ENCODE data around the gene SH3BP4.

DNA sequence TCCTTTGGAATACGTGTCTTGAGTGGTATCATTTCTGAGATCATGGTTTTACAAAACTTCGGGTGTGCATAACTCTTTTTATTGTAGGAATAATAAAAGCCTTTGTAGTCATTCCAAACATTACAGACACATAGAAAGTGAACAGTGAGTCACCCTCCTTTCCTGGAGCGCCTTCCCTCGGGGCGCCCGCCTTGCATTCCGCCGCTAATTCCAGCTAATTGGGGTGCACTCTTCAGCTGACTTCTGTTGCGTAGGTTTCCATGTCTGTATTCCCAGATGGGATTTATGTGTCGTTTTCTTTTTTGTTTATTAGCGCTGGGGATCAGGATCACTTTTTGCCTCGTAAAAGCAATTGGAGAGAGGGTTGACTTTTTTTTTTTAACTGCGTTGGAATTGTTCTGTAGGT, 18.7 kb downstream of the SH3BP4 start:
- TF ChIP-seq CTCF (optimal IDR thresholded peaks at IDR 0.05 in 1 of 3, IDR thresholded peaks at IDR 0.05 in 1 of 3, conservative IDR thresholded peaks at IDR 0.05 in 1 of 3; ENCODE audit: extremely low read depth in 1 of 3, insufficient read depth in 2 of 3, low read length in 3 of 3) (no peak), EZH2 (IDR thresholded peaks at IDR 0.05; ENCODE audit: low read length) (no peak)
